NCI-H1694 (cell line): ENCODE measurements around the gene YPEL1.
"Not testable (repeated sequence)": the region's sequence is repeated elsewhere in the genome, so short reads cannot be mapped to it uniquely, and the experiment has no call there.

Experiments
- DNase-seq: peaks from one replicate; lab custom pipeline; 2025; lab: John Stamatoyannopoulos, UW

Gene YPEL1

GRCh38 chr22:21753374-21754111, 17.9 kb upstream of the YPEL1 start:
- DNase-seq: no peak

- DNase-seq: no peak
Measured at GRCh38 chr22:21752276-21752675, 16.7 kb upstream of the YPEL1 start.

DNA sequence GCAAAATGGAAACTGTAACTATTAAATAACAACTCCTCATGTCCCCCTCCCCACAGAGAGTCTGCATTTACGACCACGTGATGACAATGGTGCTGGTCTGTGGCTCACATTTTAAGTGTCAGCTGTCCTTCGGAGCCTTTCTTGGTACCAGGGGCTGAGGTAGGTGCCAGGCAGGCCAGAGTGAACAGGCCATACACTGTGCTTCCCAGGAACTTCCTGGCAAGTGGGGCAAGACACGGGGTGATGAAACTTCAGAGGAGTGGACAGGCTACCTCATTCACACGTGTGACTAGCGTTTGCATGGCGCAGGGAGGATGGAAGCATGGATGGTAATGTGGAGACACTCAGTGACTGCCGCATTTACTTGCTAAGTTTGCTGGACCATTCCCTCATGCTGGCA, 10.4 kb upstream of the YPEL1 start:
- DNase-seq: no peak

DNA sequence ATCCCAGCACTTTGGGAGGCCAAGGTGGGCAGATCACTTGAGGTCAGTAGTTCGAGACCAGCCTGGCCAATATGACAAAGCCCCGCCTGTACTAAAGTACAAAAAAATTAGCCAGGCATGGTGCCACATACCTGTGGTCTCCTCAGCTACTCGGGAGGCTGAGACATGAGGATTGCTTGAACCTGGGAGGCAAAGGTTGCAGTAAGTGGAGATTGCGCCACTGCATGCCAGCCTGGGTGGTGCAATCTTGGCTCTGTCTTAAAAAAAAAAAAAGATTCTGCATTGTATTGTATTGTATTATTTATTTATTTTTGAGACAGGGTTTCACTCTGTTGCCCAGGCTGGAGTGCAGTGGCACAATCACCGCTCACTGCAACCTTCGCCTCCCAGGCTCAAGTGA, 9.3 kb upstream of the YPEL1 start:
- not testable (repeated sequence) for DNase-seq

GRCh38 chr22:21741790-21742189, 6.2 kb upstream of the YPEL1 start:
- DNase-seq: no peak

DNA sequence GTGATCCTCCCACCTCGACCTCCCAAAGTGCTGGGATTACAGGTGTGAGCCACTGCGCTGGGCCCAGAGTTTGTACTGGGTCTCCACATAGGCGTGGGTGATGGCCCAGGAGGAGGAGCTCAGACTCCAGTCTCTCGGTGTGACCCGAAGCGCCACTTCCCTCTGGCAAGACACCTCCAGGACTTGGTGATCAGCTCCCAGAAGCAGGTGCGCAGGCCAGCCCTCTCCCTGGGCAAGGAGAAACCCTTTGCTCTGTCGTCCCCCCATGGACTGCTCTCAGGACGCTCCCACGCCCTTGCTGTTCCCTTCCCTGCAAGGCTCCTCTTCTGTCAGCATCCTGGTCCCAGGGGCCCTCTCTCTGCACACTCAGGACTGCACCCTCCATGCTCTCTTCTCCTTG, 5.5 kb upstream of the YPEL1 start:
- DNase-seq: no peak

GRCh38 chr22:21739828-21740377, 4.3 kb upstream of the YPEL1 start:
- DNase-seq: no peak

- DNase-seq: no peak
Measured at GRCh38 chr22:21738966-21739365, 3.4 kb upstream of the YPEL1 start.

DNA sequence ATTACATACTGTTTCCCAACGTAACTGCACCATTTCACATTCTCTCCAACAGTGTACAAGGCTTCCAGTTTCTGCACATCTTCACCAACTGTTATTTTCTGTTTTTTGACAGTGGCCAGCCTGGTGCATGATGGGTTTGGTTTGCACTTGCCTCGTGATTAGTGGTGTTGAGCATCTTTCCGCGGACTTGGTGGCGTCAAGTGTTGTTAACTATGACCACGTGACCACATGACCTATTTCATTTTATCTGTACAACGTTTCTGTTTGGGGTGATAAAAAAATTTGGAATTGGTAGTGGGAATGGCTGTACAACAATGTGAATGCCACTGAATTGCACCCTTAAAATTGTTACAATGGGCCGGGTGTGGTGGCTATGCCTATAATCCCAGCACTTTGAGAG, 2.5 kb upstream of the YPEL1 start:
- no peak for DNase-seq

DNA sequence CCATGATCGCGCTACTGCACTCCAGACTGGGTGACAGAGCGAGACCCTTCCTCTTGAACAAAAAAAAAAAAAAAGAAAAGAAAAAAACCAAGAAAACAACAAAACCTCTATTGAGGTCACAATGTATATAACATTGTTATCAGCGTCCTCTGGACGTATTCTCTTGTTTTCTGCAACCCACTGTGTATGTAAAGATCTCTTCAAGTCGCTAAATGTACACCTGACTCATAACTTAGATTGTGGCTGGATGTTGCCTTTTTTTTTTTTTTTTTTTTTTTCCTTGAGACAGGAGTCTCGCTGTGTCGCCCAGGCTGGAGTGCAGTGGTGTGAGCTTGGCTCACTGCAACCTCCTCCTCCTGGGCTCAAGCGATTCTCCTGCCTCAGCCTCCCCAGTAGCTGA, 1.4 kb upstream of the YPEL1 start:
- DNase-seq: no peak

- DNase-seq: no peak
Measured at GRCh38 chr22:21736084-21736642, 569 bp upstream of the YPEL1 start.

DNA sequence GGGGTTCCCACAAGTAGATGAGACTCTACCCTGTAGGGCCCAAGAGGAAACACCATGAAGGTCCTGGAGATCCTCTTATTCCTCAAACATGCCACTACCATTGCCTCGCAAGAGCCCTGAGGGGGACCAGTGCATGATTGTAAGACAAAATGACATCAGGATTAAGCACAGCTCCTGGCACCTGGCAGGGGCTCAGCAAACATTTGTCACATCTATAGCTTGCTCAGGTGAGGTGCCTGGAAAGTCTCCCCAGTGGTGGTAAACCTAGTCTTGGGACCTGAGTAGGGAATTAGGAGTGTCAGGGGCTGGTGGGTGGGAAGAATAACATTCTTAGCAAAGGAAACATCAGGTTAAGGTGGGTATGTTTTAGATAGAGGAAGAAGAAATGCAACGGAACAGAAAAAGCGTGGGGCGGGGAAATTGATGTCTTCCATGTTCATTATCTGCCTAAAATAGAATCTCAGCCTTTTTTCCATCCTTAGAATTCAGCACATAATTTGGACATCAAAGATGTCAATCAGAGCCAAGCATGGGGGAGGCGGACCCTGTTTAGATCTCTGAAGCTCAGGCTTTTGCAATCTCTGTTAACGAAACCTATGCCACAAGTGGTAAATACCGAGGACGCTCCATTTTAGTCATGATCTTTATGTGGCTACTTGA, 924 bp downstream of the YPEL1 start:
- no peak for DNase-seq

DNA sequence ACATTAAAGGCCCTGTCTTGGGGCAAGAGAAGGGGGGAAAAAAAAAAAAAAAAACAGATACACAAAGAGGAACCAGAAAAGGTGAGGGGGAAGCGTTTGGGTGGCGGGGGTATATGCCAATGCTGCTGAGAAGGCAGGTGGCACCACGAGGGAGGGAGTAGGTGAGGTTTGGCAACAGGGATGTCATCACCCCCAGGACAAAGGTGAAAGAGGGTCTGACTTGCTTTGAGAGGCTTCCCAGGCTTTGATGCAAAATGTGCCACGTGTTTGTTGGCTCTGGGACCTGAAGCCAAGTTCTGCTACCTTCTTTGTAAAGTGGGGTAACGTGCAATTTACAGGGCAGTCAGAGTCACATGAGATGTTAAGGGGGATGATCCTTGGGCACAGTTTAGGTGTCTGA, 4.1 kb downstream of the YPEL1 start:
- no peak for DNase-seq

- no peak for DNase-seq
Measured at GRCh38 chr22:21730535-21731308, 4.9 kb downstream of the YPEL1 start.

DNA sequence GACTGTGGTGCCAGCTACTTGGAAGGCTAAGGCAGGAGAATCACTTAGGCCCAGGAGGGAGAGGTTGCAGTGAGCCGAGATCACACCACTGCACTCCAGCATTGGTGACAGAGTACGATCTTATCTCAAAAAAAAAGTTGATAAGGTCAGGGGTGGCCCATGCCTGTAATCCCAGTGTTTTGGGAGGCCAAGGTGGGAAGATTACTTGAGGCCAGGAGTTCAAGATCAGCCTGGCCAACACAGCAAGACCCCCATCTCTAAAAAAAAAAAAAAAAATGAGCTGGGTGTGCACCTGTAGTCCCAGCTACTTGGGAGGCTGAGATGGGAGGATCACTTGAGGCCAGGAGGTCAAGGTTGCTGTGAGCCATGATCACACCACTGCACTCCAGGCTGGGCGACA, 6.4 kb downstream of the YPEL1 start:
- DNase-seq: not testable (repeated sequence)

DNA sequence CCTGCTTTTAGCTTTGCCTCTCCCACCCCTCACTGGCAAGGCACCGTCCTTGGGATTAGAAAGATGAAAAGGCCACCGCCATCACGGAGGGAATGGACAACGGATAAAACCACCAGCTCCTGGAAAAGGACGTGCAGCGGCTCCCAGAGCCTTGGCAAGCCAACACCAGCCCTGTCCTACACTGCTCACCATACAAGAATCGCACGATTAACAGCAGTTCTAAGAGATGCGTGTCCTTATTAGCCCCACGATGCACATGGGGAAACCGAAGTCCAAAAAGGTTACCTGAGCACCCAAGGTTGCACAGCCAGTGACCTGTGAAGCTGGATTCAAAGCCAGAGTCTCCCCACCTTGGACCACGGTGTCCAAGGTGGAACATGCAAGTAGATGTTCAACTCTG, 7.3 kb downstream of the YPEL1 start:
- DNase-seq: no peak

DNA sequence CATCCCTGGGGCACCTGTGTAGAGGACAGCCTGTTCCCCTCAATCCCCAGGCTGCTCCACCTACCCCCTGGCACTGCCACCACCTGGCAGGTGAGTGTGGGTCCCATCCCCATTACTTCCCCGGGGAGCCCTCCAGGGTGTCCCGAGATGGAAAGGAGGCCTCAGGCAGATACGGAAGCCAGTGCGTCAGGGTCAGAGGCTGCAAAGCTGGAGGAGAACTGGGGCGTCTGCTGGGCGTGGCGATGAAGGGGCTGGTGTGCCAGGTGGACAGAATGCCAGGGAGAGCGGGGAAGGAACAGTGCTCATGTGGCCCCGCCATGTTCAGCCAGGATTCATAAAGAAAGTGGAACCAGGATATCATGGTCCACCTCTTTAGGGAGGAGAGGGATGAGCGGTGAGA, 7.8 kb downstream of the YPEL1 start:
- DNase-seq: no peak

GRCh38 chr22:21727159-21727558, 8.4 kb downstream of the YPEL1 start:
- DNase-seq: no peak

DNA sequence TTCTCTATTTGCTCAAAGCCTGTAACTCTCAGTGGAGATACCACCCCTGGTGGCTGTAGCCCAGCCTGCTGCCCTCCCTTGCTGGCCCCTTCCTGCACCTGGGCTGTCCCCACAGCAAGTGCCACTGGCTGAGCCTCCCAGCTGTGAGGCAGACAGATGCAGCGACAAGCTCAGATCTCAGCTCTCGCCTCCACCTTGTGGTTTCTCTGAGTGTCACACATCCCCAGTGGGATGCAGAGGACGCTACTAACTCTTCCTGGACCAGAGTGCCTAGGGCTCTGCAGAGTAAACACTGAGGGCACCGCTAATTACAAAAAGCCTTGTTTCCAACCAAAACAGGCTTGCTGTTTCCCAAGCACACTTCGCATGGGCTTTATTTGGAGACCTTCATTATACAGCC, 8.9 kb downstream of the YPEL1 start:
- DNase-seq: peak; percentile 65

DNA sequence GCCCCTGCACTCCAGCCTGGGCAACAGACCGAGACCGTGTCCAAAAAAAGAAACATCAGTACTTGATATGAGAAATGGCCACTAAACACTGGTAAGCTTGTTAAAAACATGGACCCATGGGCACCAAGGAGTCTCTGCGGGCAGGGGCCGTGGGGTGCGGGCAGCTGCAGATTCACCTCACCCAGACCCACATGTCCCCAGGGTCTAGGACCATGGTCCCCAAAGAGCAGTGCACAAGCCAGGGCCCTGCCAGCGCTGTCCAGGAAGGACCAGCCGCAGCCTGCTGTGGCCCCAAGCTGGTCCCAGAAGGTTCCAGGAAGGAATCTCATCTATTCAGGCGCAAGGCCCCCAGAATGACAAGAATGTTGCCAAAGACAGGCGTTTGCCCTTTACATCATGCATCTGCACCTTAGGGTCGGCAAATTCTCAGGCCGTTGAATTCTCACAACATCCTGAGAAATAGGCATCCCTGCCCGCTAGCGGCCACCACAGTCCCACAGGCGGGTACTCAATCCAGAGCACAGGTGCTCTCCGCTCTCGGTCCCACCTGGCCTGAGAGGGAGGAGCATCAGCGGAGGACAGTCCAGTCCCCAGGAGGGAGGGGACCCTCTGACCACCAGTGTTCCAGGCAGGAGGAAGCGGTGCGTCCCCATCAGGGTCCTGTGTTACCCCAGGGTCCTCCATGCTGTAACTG, 9.5 kb downstream of the YPEL1 start:
- DNase-seq: no peak

DNA sequence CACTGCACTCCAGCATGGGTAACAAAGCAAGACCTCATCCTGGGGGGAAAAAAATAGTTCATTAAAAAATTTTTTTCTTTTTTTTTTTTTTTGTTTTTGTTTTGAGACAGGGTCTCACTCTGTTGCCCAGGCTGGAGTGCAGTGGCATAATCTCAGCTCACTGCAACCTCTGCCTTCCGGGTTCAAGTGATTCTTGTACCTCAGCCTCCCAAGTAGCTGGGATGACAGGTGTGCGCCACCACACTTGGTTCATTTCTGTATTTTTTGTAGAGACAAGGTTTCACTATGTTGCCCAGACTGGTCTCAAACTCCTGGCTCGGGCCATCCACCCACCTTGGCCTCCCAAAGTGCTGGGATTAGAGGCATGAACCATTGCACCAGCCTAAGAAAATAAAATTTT, 11.1 kb downstream of the YPEL1 start:
- DNase-seq: not testable (repeated sequence)
